Osteocyte (in vitro differentiated cells): ENCODE results near the gene HSPBP1. TPM values are rescaled to one million over a fixed set of nuclear protein-coding genes. Genes with fewer than 3 reads are reported as not detected.

Experiments used
- DNase-seq: peaks from one replicate; pipeline ENCODE4 v3.0.0; 2021; ENCODE audit warnings: mixed read lengths; ENCODE audit not compliant: unreplicated experiment; ENCODE audit errors: extremely low spot score
- H3K27ac Mint-ChIP-seq: one replicate; pipeline ENCODE4 v1.8.0; 2021; ENCODE audit warnings: mild to moderate bottlenecking, mixed read lengths; ENCODE audit not compliant: unreplicated experiment
- H3K27me3 Mint-ChIP-seq: one replicate; pipeline ENCODE4 v1.8.0; 2021; ENCODE audit warnings: mixed read lengths; ENCODE audit not compliant: unreplicated experiment
- H3K36me3 Mint-ChIP-seq: one replicate; pipeline ENCODE4 v1.8.0; 2021; ENCODE audit warnings: mixed read lengths; ENCODE audit not compliant: unreplicated experiment
- H3K4me1 Mint-ChIP-seq: one replicate; pipeline ENCODE4 v1.8.0; 2021; ENCODE audit warnings: mixed read lengths; ENCODE audit not compliant: unreplicated experiment
- H3K4me3 Mint-ChIP-seq: one replicate; pipeline ENCODE4 v1.8.0; 2021; ENCODE audit warnings: mild to moderate bottlenecking, moderate library complexity, mixed read lengths; ENCODE audit not compliant: unreplicated experiment
- H3K9me3 Mint-ChIP-seq: one replicate; pipeline ENCODE4 v1.8.0; 2021; ENCODE audit warnings: mixed read lengths; ENCODE audit not compliant: unreplicated experiment
- CTCF ChIP-seq: fragments of 200-600 bp; sonication (generic); IDR thresholded peaks from 2 replicates; pipeline ENCODE4 v1.5.0; 2021; ENCODE audit warnings: antibody characterized with exemption, mild to moderate bottlenecking, moderate library complexity
- total RNA-seq: library from RNA; stranded (reverse); gene quantifications from 2 replicates; pipeline ENCODE4 v1.2.1, GENCODE V29; 2021

Gene HSPBP1
- total RNA-seq, 1 donor from 2014 or later = 29.8 TPM

DNA sequence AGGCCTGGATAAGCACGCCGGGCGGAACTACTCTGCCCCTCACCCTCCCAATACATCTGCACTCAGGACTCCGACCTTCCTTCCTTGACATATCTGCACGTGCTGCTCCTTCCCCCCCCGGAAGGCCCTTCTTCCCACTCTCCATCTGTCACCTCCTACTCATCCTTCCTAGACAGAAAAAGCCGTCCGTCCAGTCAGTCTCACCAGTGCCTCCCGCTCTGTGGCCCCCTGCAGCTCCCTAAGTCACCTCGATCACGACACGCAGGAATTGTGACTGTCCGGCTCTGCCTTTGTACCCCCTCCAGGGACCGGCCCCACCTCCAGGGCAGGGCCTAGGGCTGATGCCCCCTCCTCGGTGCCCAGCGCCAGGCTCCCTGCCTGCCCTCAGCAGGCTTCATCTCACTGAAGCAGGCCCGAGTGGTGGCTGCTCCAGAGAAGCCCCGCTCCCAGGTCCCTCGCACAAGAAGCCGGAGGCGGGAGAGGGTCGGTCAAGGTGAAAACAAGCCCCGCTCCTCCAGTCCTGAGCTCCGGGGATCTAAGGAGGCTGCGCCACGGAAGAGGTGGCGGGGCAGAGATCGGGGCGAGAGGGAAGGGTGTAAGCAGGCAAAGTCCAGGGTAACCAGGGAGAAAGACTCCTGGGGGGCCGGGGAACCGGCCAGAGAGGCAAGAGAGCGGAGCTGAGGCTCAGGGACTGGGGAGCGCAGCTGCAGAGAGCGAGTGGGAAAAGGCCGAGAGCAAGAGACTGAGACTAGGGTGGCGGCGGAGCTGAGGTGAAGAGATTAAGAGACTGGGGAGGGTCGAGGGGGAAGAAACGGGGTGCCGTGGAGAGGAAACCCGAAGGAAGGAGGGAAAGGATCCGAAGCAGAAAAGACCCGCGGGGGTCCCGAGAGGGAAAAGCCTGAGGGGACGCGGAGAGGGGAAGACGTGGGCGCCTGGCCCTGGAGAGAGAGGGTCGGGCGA, 22.2 kb downstream of the HSPBP1 start:
- H3K4me3 Mint-ChIP-seq = peak overlapping the region; percentile 95
- DNase-seq = no peak
- H3K27me3 Mint-ChIP-seq = no peaks in the 10 kb centered on the region
- no peak for TF ChIP-seq CTCF
- H3K27ac Mint-ChIP-seq = peak overlapping the region; percentile 91
- no peaks in the 10 kb centered on the region for H3K9me3 Mint-ChIP-seq
- peaks cover 2% of the 10 kb centered on the region for H3K36me3 Mint-ChIP-seq
- peaks cover 47% of the 10 kb centered on the region for H3K4me1 Mint-ChIP-seq

DNA sequence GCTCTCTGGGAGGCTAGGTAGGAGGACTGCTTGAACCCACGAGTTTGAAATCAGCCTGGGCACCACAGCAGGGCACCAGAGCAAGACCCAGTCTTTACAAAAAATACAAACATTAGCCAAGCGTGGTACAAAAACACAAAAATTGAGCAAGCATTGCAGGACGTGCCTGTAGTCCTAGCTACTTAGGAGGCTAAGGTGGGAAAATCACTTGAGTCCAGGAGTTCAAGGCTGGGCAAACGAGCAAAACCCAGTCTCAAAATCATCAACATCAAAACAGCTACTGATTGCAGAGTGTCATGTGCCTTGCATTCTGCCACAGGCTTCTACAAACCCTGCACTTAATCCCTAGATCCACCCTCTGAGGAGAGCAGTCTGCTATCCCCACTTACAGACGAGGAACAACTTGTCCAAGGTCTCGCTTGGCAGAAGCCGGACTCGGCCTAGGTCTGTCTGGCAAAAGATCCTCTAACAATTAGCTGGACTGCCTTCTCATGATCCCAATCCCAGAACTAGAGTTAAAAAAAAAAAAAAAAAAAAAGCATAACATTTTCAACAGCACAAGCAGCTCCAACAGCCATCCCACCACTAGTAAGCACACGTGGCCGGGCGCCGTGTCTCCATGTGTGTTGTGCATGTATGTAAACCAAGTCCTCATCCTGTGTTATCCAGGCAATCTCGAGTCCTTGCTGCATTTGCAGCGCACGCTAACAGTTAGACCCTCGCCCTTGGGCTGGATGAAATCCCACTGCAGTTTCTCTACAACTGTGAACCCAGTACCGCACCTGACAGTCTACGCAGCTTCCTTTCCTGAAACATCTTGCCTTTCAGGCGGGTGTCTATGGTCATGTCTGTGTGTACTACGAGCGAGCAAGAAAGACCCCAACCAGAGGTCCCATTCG, 23.1 kb downstream of the HSPBP1 start:
- Mint-ChIP-seq H3K4me3 (peak overlapping the region; percentile 95), H3K27ac (peak overlapping the region; percentile 91), H3K36me3 (no peaks in the 10 kb centered on the region), H3K4me1 (peaks cover 47% of the 10 kb centered on the region), H3K9me3 (no peaks in the 10 kb centered on the region), H3K27me3 (no peaks in the 10 kb centered on the region)
- TF ChIP-seq CTCF = no peak
- DNase-seq = no peak

DNA sequence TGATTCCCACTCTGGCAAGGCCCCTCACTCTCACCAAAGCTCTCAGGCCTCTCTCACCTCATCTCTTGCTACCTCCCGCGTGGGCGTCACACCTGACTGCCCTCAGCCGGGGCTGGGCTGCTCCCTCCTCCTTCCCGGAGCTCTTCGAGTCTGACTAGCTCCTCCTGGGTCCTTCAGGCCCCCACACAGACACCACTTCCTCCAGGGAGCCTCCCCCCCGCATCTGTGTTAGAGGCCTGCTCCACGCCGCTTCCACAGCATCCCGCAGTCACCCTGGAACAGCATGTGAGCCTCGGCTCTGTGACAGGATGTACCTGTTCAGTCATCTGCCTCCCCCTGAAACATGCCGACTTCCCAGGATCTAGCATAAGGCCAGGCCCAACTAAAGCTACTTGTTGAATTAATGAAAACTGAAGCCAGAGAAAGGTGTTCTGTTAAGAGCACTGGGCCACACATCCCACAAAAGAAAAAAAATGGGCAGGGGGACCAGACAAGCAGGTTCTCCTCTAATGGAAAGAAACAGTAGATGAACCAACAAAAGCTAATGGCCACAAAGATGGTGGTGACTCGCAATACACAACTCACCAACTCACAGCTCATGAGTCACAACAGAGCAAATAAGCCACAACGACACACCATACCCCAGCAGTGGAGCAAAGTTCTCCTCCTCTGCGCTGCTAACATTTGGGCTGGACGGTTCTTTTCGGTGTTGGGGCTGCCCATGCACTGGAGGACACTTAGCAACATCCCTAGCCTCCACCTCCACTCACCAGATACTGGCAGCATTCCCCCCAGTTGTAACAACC, 24.1 kb downstream of the HSPBP1 start:
- H3K4me1 Mint-ChIP-seq = peaks cover 49% of the 10 kb centered on the region
- H3K9me3 Mint-ChIP-seq = no peaks in the 10 kb centered on the region
- peak overlapping the region; percentile 95 for H3K4me3 Mint-ChIP-seq
- no peak for TF ChIP-seq CTCF
- no peaks in the 10 kb centered on the region for H3K36me3 Mint-ChIP-seq
- DNase-seq = no peak
- no peaks in the 10 kb centered on the region for H3K27me3 Mint-ChIP-seq
- H3K27ac Mint-ChIP-seq = peak overlapping the region; percentile 37

DNA sequence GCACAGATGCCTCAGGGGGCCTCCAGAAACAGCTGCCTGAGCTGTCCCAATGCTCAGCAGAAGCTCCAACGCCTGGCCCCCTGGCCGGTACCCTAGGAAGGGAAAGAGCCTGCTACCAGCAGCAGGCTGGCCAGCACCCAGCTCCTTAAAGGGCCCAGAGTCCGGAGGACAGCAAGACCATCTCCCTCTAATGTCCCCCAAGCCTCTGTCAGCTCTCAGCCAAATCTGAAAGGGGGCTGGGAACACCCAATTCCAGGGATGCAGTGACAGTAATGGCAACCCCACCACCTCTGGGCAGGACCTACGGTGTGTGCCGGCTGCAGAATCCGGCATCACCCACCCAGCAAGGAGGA, 25.3 kb downstream of the HSPBP1 start:
- H3K27me3 Mint-ChIP-seq = no peaks in the 10 kb centered on the region
- H3K36me3 Mint-ChIP-seq = no peaks in the 10 kb centered on the region
- no peak overlapping the region for H3K27ac Mint-ChIP-seq
- TF ChIP-seq CTCF = no peak
- no peaks in the 10 kb centered on the region for H3K9me3 Mint-ChIP-seq
- peaks cover 45% of the 10 kb centered on the region for H3K4me1 Mint-ChIP-seq
- H3K4me3 Mint-ChIP-seq = no peak overlapping the region
- no peak for DNase-seq
